GM18867 (cell line): ENCODE results near the gene MIA3.
"Not testable (repeated sequence)": the region's sequence is repeated elsewhere in the genome, so short reads cannot be mapped to it uniquely, and the experiment has no call there.

Experiments
- ATAC-seq: cut with Tn5 transposase; IDR thresholded peaks from one replicate; pipeline ENCODE4 v1.9.1; 2021; ENCODE audit warnings: mild to moderate bottlenecking, moderate library complexity; ENCODE audit not compliant: unreplicated experiment

Gene MIA3

GRCh38 chr1:222618001-222618879 lies at the start of gene MIA3:
MIA3 (plus strand) TSS chr1:222618097; CDS start chr1:222618111, 14 bp downstream.
- peak; percentile 62 for ATAC-seq

GRCh38 chr1:222570837-222571236 lies 47.1 kb upstream of the MIA3 start:
- ATAC-seq = no peak

- no peak for ATAC-seq
Observed at GRCh38 chr1:222579316-222579715, 38.6 kb upstream of the MIA3 start.

- ATAC-seq = peak; percentile 79
Observed at GRCh38 chr1:222582099-222582774, 35.7 kb upstream of the MIA3 start.

GRCh38 chr1:222583079-222583478 lies 34.8 kb upstream of the MIA3 start:
- peak; percentile 83 for ATAC-seq

- ATAC-seq = no peak
Observed at GRCh38 chr1:222586842-222587241, 31.1 kb upstream of the MIA3 start.

GRCh38 chr1:222588135-222588534 lies 29.8 kb upstream of the MIA3 start:
- ATAC-seq = no peak

- peak; percentile 100 for ATAC-seq
Observed at GRCh38 chr1:222589462-222590302, 28.2 kb upstream of the MIA3 start, which contains the start of gene TAF1A. TAF1A (minus strand) TSS chr1:222589933.

GRCh38 chr1:222592171-222592570 lies 25.7 kb upstream of the MIA3 start:
- ATAC-seq = no peak

GRCh38 chr1:222594789-222595188 lies 23.1 kb upstream of the MIA3 start:
- no peak for ATAC-seq

- ATAC-seq = peak; percentile 48
Observed at GRCh38 chr1:222596696-222597095, 21.2 kb upstream of the MIA3 start.

- no peak for ATAC-seq
Observed at GRCh38 chr1:222600281-222600680, 17.6 kb upstream of the MIA3 start.

GRCh38 chr1:222601257-222601656 lies 16.6 kb upstream of the MIA3 start:
- ATAC-seq = no peak

GRCh38 chr1:222606757-222607156 lies 11.1 kb upstream of the MIA3 start:
- ATAC-seq = no peak

GRCh38 chr1:222609111-222609510 lies 8.8 kb upstream of the MIA3 start:
- ATAC-seq = not testable (repeated sequence)

GRCh38 chr1:222610728-222611127 lies 7.2 kb upstream of the MIA3 start:
- no peak for ATAC-seq

GRCh38 chr1:222613627-222614026 lies 4.3 kb upstream of the MIA3 start:
- ATAC-seq = no peak

GRCh38 chr1:222616525-222616924 lies 1.4 kb upstream of the MIA3 start:
- no peak for ATAC-seq

GRCh38 chr1:222617367-222617951 lies 438 bp upstream of the MIA3 start:
- peak; percentile 85 for ATAC-seq

GRCh38 chr1:222618880-222619596 lies 1.1 kb downstream of the MIA3 start:
- no peak for ATAC-seq
